DOHH2 (cell line): ENCODE measurements around the gene DCST1.
"Not testable (repeated sequence)": the region's sequence is repeated elsewhere in the genome, so short reads cannot be mapped to it uniquely, and the experiment has no call there.

Experiments
- H3F3A ChIP-seq: fragments of 200-600 bp; sonication (generic), shearing (Covaris generic); 2 replicates; pipeline ENCODE4 v1.6.0; 2016; ENCODE audit warnings: antibody characterized with exemption, mild to moderate bottlenecking; ENCODE audit not compliant: control insufficient read depth, insufficient read depth
- H3K27ac ChIP-seq: fragments of 200-600 bp; sonication (generic); 2 replicates; pipeline ENCODE4 v1.5.1; 2014; ENCODE audit warnings: low read depth, mild to moderate bottlenecking, low read length, moderate library complexity
- H3K27me3 ChIP-seq: fragments of 200-600 bp; sonication (generic); 2 replicates; pipeline ENCODE4 v1.6.1; 2014; ENCODE audit warnings: mild to moderate bottlenecking, low read length, mixed read lengths; ENCODE audit not compliant: control insufficient read depth
- H3K36me3 ChIP-seq: fragments of 200-600 bp; sonication (generic); 2 replicates; pipeline ENCODE4 v1.6.1; 2014; ENCODE audit warnings: mild to moderate bottlenecking, low read length, moderate library complexity, mixed read lengths; ENCODE audit not compliant: control insufficient read depth
- H3K4me1 ChIP-seq: fragments of 200-600 bp; sonication (generic); 2 replicates; pipeline ENCODE4 v1.6.1; 2014; ENCODE audit warnings: mild to moderate bottlenecking, low read length, mixed read lengths; ENCODE audit not compliant: control insufficient read depth
- H3K4me2 ChIP-seq: fragments of 200-600 bp; sonication (generic); 2 replicates; pipeline ENCODE4 v1.6.0; 2014; ENCODE audit warnings: mild to moderate bottlenecking, low read length, moderate library complexity
- H3K4me3 ChIP-seq: fragments of 200-600 bp; sonication (generic); 2 replicates; pipeline ENCODE4 v1.5.1; 2014; ENCODE audit warnings: mild to moderate bottlenecking, low read length, mixed read lengths
- H3K79me2 ChIP-seq: fragments of 200-600 bp; sonication (generic); 2 replicates; pipeline ENCODE4 v1.6.1; 2014; ENCODE audit warnings: mild to moderate bottlenecking, low read length, mixed read lengths; ENCODE audit not compliant: control insufficient read depth
- H3K9me2 ChIP-seq: fragments of 200-600 bp; sonication (generic); replicated peaks from 2 replicates; pipeline ENCODE4 v1.6.1; 2014; ENCODE audit warnings: mild to moderate bottlenecking, low read length, mixed read lengths; ENCODE audit not compliant: control insufficient read depth
- H3K9me3 ChIP-seq: fragments of 200-600 bp; sonication (generic); 2 replicates; pipeline ENCODE4 v1.6.1; 2014; ENCODE audit warnings: antibody characterized with exemption, low read length, mixed read lengths; ENCODE audit not compliant: control insufficient read depth, insufficient read depth
- H4K20me1 ChIP-seq: fragments of 200-600 bp; sonication (generic); 2 replicates; pipeline ENCODE4 v1.6.0; 2014; ENCODE audit warnings: low read depth, mild to moderate bottlenecking, antibody characterized with exemption, low read length, moderate library complexity; ENCODE audit not compliant: control insufficient read depth, insufficient read depth
- CTCF ChIP-seq: fragments of 200-600 bp; sonication (generic); IDR thresholded peaks from one replicate; pipeline ENCODE4 v1.5.1; 2014; ENCODE audit warnings: antibody characterized with exemption, mild to moderate bottlenecking, low read depth, low read length; ENCODE audit not compliant: poor library complexity, severe bottlenecking
- EZH2phosphoT487 ChIP-seq: fragments of 200-600 bp; sonication (generic); IDR thresholded peaks from 2 replicates; pipeline ENCODE4 v1.6.1; 2017; ENCODE audit warnings: borderline replicate concordance, mild to moderate bottlenecking, antibody characterized with exemption, low read length, moderate library complexity, mixed read lengths

DCST1 gene

DNA sequence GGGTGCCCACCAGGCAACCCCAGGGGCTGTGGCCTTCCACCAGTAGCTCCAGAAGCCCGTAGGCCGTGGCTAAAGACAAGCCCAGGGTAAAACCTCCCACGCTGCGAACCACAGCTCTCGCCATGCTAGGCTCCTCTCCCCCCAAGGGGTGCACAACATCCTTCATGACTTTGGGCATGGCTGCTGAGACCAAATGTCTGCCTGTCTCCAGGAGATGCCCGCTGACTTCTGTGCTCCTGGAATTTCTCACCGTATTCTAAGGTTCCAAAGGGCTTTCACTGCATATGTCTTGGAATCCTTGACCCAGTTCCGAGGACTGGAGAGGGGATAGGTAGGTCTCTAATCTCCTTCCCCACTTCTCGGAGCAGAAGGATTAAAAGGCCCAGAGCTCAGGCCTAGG is at the start of gene DCST1, which contains the start of gene DCST2:
Gene DCST1, plus strand, starts transcription at position 301 of the 400 bp plus-strand sequence. CDS start 213 bp downstream, outside the sequence.
Gene DCST2, minus strand, starts transcription at position 258 of the 400 bp plus-strand sequence. Its CDS starts 80 bp downstream, at position 178.
- Histone ChIP-seq H3K27ac (no peak within 1 kb of the TSS), H3K27me3 (peaks cover 23% of the 10 kb centered on the region), H3K9me3 (no peaks in the 10 kb centered on the region), H3K79me2 (no peaks in the 10 kb centered on the region), H3K9me2 (no peaks in the 10 kb centered on the region), H4K20me1 (no peaks in the 10 kb centered on the region), H3F3A (no peaks in the 10 kb centered on the region), H3K4me2 (no peak within 1 kb of the TSS), H3K4me1 (no peaks in the 10 kb centered on the region), H3K4me3 (no peak within 1 kb of the TSS), H3K36me3 (no peaks in the 10 kb centered on the region)
- TF ChIP-seq CTCF (no peak), EZH2phosphoT487 (no peak)

- Histone ChIP-seq H3K79me2 (peaks cover 69% of the 10 kb centered on the region), H3K4me1 (peaks cover 17% of the 10 kb centered on the region), H3K36me3 (peaks cover 53% of the 10 kb centered on the region)
- not testable (repeated sequence) for H3F3A ChIP-seq, H3K27ac ChIP-seq, H3K4me3 ChIP-seq, H3K9me3 ChIP-seq, H3K9me2 ChIP-seq, H3K4me2 ChIP-seq, H3K27me3 ChIP-seq, H4K20me1 ChIP-seq
These were observed 46.9 kb upstream of the DCST1 start for GRCh38 chr1:154986736-154987135.

DNA sequence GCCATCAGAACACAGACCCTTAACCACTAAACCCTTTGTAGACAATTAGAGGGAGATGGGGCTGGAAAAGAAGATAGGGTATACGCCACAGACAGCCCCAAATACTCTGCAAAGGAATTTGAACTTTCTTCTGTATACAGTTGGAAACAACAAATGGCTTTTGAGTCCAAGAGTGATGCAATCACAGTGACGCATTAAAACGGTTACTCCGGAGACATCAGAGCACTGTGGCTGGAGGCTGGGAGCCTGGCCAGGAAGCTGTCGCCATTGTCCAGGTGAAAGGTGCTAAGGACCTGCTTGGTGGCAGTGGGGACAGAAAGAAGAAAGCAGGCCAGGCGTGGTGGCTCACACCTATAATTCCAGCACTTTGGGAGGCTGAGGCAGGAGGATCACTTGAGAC is 46.3 kb upstream of the DCST1 start:
- Histone ChIP-seq H3F3A (no peaks in the 10 kb centered on the region; the same call in 1 of the 2 replicates), H3K4me3 (no peak overlapping the region), H3K4me1 (peaks cover 16% of the 10 kb centered on the region), H3K79me2 (peaks cover 64% of the 10 kb centered on the region), H3K27ac (no peak overlapping the region), H4K20me1 (peaks cover 9% of the 10 kb centered on the region; the same call in 1 of the 2 replicates), H3K27me3 (no peaks in the 10 kb centered on the region), H3K4me2 (no peak overlapping the region), H3K9me2 (no peaks in the 10 kb centered on the region), H3K9me3 (no peaks in the 10 kb centered on the region), H3K36me3 (peaks cover 53% of the 10 kb centered on the region)
- TF ChIP-seq EZH2phosphoT487 (no peak), CTCF (no peak)

DNA sequence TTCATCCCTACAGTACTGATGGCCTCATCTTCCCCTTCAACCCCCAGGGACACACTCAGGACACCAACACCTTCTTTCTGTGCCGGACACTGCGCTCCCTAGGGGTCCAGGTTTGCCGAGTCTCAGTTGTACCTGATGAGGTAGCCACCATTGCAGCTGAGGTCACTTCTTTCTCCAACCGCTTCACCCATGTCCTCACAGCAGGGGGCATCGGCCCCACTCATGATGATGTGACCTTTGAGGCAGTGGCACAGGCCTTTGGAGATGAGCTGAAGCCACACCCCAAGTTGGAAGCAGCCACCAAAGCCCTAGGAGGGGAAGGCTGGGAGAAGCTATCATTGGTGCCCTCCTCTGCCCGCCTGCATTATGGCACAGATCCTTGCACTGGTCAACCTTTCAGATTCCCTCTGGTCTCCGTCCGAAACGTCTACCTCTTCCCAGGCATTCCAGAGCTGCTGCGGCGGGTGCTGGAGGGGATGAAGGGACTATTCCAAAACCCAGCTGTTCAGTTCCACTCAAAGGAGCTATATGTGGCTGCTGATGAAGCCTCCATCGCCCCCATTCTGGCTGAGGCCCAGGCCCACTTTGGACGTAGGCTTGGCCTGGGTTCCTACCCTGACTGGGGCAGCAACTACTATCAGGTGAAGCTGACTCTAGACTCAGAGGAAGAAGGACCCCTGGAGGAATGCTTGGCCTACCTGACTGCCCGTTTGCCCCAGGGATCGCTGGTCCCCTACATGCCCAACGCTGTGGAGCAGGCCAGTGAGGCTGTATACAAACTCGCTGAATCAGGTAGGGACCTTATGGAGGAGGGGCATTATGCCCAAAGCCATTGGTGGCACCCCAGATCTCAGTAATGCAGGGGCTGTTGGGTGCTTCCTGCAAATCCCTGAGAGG is 45.3 kb upstream of the DCST1 start:
- no peak overlapping the region; the same call in 1 of the 2 replicates for H3K4me2 ChIP-seq
- no peak overlapping the region for H3K27ac ChIP-seq
- no peaks in the 10 kb centered on the region for H3K9me2 ChIP-seq
- H3K4me3 ChIP-seq: no peak overlapping the region
- H3K9me3 ChIP-seq: no peaks in the 10 kb centered on the region
- no peaks in the 10 kb centered on the region; the same call in 1 of the 2 replicates for H3F3A ChIP-seq
- peaks cover 9% of the 10 kb centered on the region; the same call in 1 of the 2 replicates for H4K20me1 ChIP-seq
- H3K36me3 ChIP-seq: peaks cover 53% of the 10 kb centered on the region
- H3K4me1 ChIP-seq: peaks cover 10% of the 10 kb centered on the region
- peaks cover 57% of the 10 kb centered on the region for H3K79me2 ChIP-seq
- H3K27me3 ChIP-seq: no peaks in the 10 kb centered on the region
- TF ChIP-seq CTCF: peak; percentile 21
- TF ChIP-seq EZH2phosphoT487: no peak
